ENCODE results near the gene GAN.
"Not testable (repeated sequence)": the region's sequence is repeated elsewhere in the genome, so short reads cannot be mapped to it uniquely, and the experiment has no call there.

The GAN gene

GRCh38 chr16:81403208-81403600 is 88.4 kb downstream of the GAN start:
- no peak for DNase-seq

- DNase-seq: peak; percentile 79
Observed at GRCh38 chr16:81403601-81404391, 89.0 kb downstream of the GAN start.

- not testable (repeated sequence) for DNase-seq
Observed at GRCh38 chr16:81405002-81405401, 90.2 kb downstream of the GAN start.

- no peak for DNase-seq
Observed at GRCh38 chr16:81405702-81406113, 90.9 kb downstream of the GAN start.

- no peak for DNase-seq
Observed at GRCh38 chr16:81408409-81408950, 93.7 kb downstream of the GAN start.

- DNase-seq: no peak
Observed at GRCh38 chr16:81409016-81409556, 94.3 kb downstream of the GAN start.

- DNase-seq: no peak
Observed at GRCh38 chr16:81410643-81411293, 96.0 kb downstream of the GAN start.

- no peak for DNase-seq
Observed at GRCh38 chr16:81413245-81413990, 98.7 kb downstream of the GAN start.

GRCh38 chr16:81415751-81416150 is 101.0 kb downstream of the GAN start:
- DNase-seq: no peak

- DNase-seq: no peak
Observed at GRCh38 chr16:81416749-81417148, 102.0 kb downstream of the GAN start.

GRCh38 chr16:81417210-81417609 is 102.4 kb downstream of the GAN start:
- no peak for DNase-seq

- DNase-seq: no peak
Observed at GRCh38 chr16:81419806-81420205, 105.0 kb downstream of the GAN start.

GRCh38 chr16:81421126-81421525 is 106.4 kb downstream of the GAN start:
- DNase-seq: no peak

GRCh38 chr16:81421536-81421935 is 106.8 kb downstream of the GAN start:
- no peak for DNase-seq

- not testable (repeated sequence) for DNase-seq
Observed at GRCh38 chr16:81422153-81422552, 107.4 kb downstream of the GAN start.

GRCh38 chr16:81424771-81425170 is 110.0 kb downstream of the GAN start:
- no peak for DNase-seq

GRCh38 chr16:81427219-81427618 is 112.5 kb downstream of the GAN start:
- no peak for DNase-seq

GRCh38 chr16:81429045-81429521 is 114.3 kb downstream of the GAN start:
- no peak for DNase-seq

GRCh38 chr16:81431554-81432353 is 117.0 kb downstream of the GAN start:
- no peak for DNase-seq

GRCh38 chr16:81432937-81433557 is 118.3 kb downstream of the GAN start:
- no peak for DNase-seq

- no peak for DNase-seq
Observed at GRCh38 chr16:81435103-81435502, 120.3 kb downstream of the GAN start.

- DNase-seq: no peak
Observed at GRCh38 chr16:81435567-81435966, 120.8 kb downstream of the GAN start.

Data from NCI-H1436 (cell line).